B cell (primary cell): ENCODE measurements around the gene ASXL2. TPM values are rescaled to one million over a fixed set of nuclear protein-coding genes. Genes with fewer than 3 reads are reported as not detected.

Experiments
- ATAC-seq: fragments of 200-7000 bp; cut with Tn5 transposase; one replicate; pipeline ENCODE4 v1.10.0; 2021; ENCODE audit warnings: low read depth, mild to moderate bottlenecking, moderate number of reproducible peaks, moderate library complexity
- CTCF ChIA-PET: fragments of 350-600 bp; sonication (Branson Sonifier 250); formaldehyde crosslinking; loops from one replicate; lab custom pipeline; 2021; ENCODE audit warnings: antibody characterized with exemption, inconsistent platforms; lab: Charles Lee
- POLR2A ChIA-PET: fragments of 350-600 bp; sonication (Branson Sonifier 250); formaldehyde crosslinking; loops from one replicate; lab custom pipeline; 2021; ENCODE audit warnings: antibody characterized with exemption; lab: Charles Lee
- DNase-seq: peaks from one replicate; pipeline ENCODE4 v3.0.0; 2013
- H2AFZ ChIP-seq: 2 replicates; pipeline ENCODE4 v1.6.1; 2012; ENCODE audit warnings: mild to moderate bottlenecking, low read depth, low read length; ENCODE audit not compliant: insufficient read depth, poor library complexity, severe bottlenecking
- H3K27ac ChIP-seq, 2 donors: 1 replicate in 1 of 2; 2 replicates in 1 of 2; pipeline ENCODE4 v1.5.1; 2012 to 2013; ENCODE audit warnings: low read length in 2 of 2, mild to moderate bottlenecking in 2 of 2, moderate library complexity in 1 of 2
- H3K27me3 ChIP-seq, 4 experiments: fragments of 200-600 bp in 1 of 4; sonication (generic) in 1 of 4; replicated peaks in 1 of 4; 1 replicate in 2 of 4; 2 replicates in 2 of 4; pipeline versions ENCODE4 v1.6.1 to v1.7.0; 2013 to 2016; ENCODE audit warnings: low read length in 3 of 4, mild to moderate bottlenecking in 2 of 4, mixed read lengths in 1 of 4, moderate library complexity in 1 of 4; ENCODE audit not compliant: insufficient read depth in 4 of 4, control insufficient read depth in 3 of 4; ENCODE audit errors: control extremely low read depth in 1 of 4
- H3K36me3 ChIP-seq, 2 experiments: replicated peaks in 1 of 2; 1 replicate in 1 of 2; 2 replicates in 1 of 2; pipeline versions ENCODE4 v1.6.1 to v1.7.1; 2013; ENCODE audit warnings: low read length in 1 of 2; ENCODE audit not compliant: insufficient read depth in 2 of 2, control insufficient read depth in 1 of 2; ENCODE audit errors: control extremely low read depth in 1 of 2, extremely low read depth in 1 of 2
- H3K4me1 ChIP-seq, 2 donors: fragments of 200-600 bp in 1 of 2; sonication (generic) in 1 of 2; 1 replicate in 1 of 2; 2 replicates in 1 of 2; pipeline versions ENCODE4 v1.5.1 to v1.6.1; 2013 to 2017; ENCODE audit warnings: low read length in 2 of 2; ENCODE audit not compliant: control insufficient read depth in 2 of 2, insufficient read depth in 2 of 2
- H3K4me2 ChIP-seq: replicated peaks from 2 replicates; pipeline ENCODE3; 2012; ENCODE audit warnings: mild to moderate bottlenecking, low read depth, low read length; ENCODE audit not compliant: poor library complexity, severe bottlenecking
- H3K4me3 ChIP-seq, 5 experiments: fragments of 200-600 bp in 1 of 5; sonication (generic) in 1 of 5; 1 replicate in 3 of 5; 2 replicates in 2 of 5; pipeline versions ENCODE4 v1.5.1 to v1.7.0; 2011 to 2016; ENCODE audit warnings: low read length in 4 of 5, mild to moderate bottlenecking in 4 of 5, low read depth in 2 of 5, control low read depth in 1 of 5, moderate library complexity in 1 of 5; ENCODE audit not compliant: insufficient read depth in 1 of 5; ENCODE audit errors: control extremely low read depth in 1 of 5, extremely low read depth in 1 of 5
- H3K79me2 ChIP-seq: fragments of 200-600 bp; sonication (generic); one replicate; pipeline ENCODE4 v1.6.0; 2016; ENCODE audit warnings: low read length; ENCODE audit not compliant: control insufficient read depth, insufficient read depth
- H3K9ac ChIP-seq: fragments of 200-600 bp; sonication (generic); 2 replicates; pipeline ENCODE4 v1.6.1; 2017; ENCODE audit warnings: mild to moderate bottlenecking, low read length, moderate library complexity
- H3K9me3 ChIP-seq, 3 donors: one replicate each; pipeline versions ENCODE4 v1.6.1 to v1.7.1; 2013; ENCODE audit warnings: low read length in 2 of 3; ENCODE audit not compliant: control insufficient read depth in 2 of 3, insufficient read depth in 1 of 3; ENCODE audit errors: control extremely low read depth in 1 of 3
- H4K20me1 ChIP-seq: 2 replicates; pipeline ENCODE4 v1.6.0; 2012; ENCODE audit warnings: mild to moderate bottlenecking, low read length; ENCODE audit not compliant: insufficient read depth, control insufficient read depth, poor library complexity, severe bottlenecking
- H3K27ac Mint-ChIP-seq: one replicate; pipeline ENCODE4 v1.8.0; 2021; ENCODE audit warnings: mixed read lengths
- H3K27me3 Mint-ChIP-seq: one replicate; pipeline ENCODE4 v1.8.0; 2021; ENCODE audit warnings: mixed read lengths
- H3K4me1 Mint-ChIP-seq: one replicate; pipeline ENCODE4 v1.8.0; 2021; ENCODE audit warnings: mixed read lengths
- H3K4me3 Mint-ChIP-seq: one replicate; pipeline ENCODE4 v1.8.0; 2021; ENCODE audit warnings: mixed read lengths
- H3K9me3 Mint-ChIP-seq: one replicate; pipeline ENCODE4 v1.8.0; 2022; ENCODE audit warnings: mixed read lengths; ENCODE audit not compliant: insufficient read depth
- CTCF ChIP-seq: fragments of 200-600 bp; IDR thresholded peaks from one replicate; pipeline ENCODE4 v1.8.0; 2022; ENCODE audit warnings: antibody characterized with exemption, mild to moderate bottlenecking
- EZH2 ChIP-seq: IDR thresholded peaks from 2 replicates; pipeline ENCODE4 v1.6.1; 2012; ENCODE audit warnings: borderline replicate concordance, low read depth, mild to moderate bottlenecking, moderate library complexity, low read length; ENCODE audit not compliant: insufficient read depth, poor library complexity, severe bottlenecking
- WGBS: methylation state at CpG from one replicate; pipeline ENCODE4 v1.1.5; 2013; ENCODE audit warnings: missing lambda C conversion rate; ENCODE audit not compliant: insufficient coverage; 5-methylcytosine and 5-hydroxymethylcytosine counted together
- intact Hi-C: fragments of 100-400 bp; cut with micrococcal nuclease; formaldehyde crosslinking; loops from one replicate; pipeline ENCODE4 v1.10.0; 2022
- polyA plus RNA-seq: library from polyadenylated mRNA; depleted of rRNA; stranded (reverse); fragments of >200 nt; gene quantifications from 2 replicates; pipeline ENCODE4 v1.2.3, GENCODE V29; 2012
- total RNA-seq, 2 donors: library from RNA; stranded (reverse); fragments of 120-200 nt in 1 of 2; gene quantifications; 1 replicate in 1 of 2; 2 replicates in 1 of 2; pipeline versions ENCODE4 v1.2.3 to v1.2.4, GENCODE V29; 2013 to 2022

Gene ASXL2
- total and polyA plus RNA-seq, 2 donors (not counting 1 experiment from before 2014, with no cell fraction given): 7.6 to 55.0 TPM

- peaks cover 28% of the 10 kb centered on the region for H3K4me1 Mint-ChIP-seq
- intact Hi-C loops: no loop called here
- Histone ChIP-seq H3K9me3 (no peaks in the 10 kb centered on the region), H3K79me2 (peaks cover 94% of the 10 kb centered on the region), H3K4me3 (no peak overlapping the region), H3K4me2 (no peak overlapping the region), H3K27ac (no peak overlapping the region), H3K27me3 (no peaks in the 10 kb centered on the region), H3K9ac (no peak overlapping the region), H3K36me3 (peaks cover 2 to 6% of the 10 kb centered on the region in 2 experiments), H3K4me1 (peaks cover 4 to 7% of the 10 kb centered on the region in 2 donors), H2AFZ (no peak overlapping the region), H4K20me1 (peaks cover 65% of the 10 kb centered on the region)
- no peaks in the 10 kb centered on the region for H3K27me3 Mint-ChIP-seq
- no peaks in the 10 kb centered on the region for H3K9me3 Mint-ChIP-seq
- CTCF ChIA-PET: interaction anchor here (1.0 kb wide), 1 partner anchor 20 kb away, joined by 3 read pairs; no protein-coding TSS in a partner anchor
- H3K4me3 Mint-ChIP-seq: no peak overlapping the region
- DNase-seq (no peak), ATAC-seq (no peak)
- no peak for TF ChIP-seq CTCF
- WGBS: no CpG with 5 or more reads among the region's 5 CpGs
- POLR2A ChIA-PET: no interaction called here
- no peak overlapping the region for H3K27ac Mint-ChIP-seq
Measured at GRCh38 chr2:25872134-25872533, 6.2 kb downstream of the ASXL2 start.

DNA sequence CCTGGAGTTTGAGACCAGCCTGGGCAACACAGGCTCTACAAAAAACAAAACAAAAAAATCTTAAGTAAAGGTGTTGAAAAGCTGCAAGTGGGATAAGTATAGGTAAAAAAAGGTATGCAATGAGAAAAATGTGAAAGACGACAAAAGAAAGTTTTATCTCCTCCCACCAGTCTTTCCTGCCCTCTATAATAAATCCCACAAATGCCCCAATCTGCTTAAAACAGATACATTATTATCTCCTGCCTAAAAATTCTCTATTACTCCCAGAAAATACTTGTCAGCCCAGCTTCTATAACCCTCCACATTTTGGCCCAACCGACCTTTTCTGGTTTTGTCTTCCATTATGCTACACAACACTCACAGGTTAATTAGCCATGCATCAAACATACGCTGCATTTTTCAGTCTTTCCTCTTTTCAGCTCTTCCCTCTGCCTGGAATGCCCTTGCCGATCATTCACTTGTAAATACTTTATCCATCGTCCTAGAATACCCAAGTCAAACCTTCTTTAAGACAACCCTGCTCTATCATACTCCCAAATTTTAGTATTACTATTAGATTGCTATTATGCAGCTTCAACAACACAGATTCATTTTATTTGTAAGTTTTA is 10.8 kb downstream of the ASXL2 start:
- H3K9me3 ChIP-seq: no peaks in the 10 kb centered on the region
- 93% methylated on average over 4 of the region's 5 CpGs for WGBS
- H3K27ac ChIP-seq: no peak overlapping the region
- TF ChIP-seq EZH2 (no peak), CTCF (no peak)
- peaks cover 2 to 5% of the 10 kb centered on the region in 2 experiments for H3K36me3 ChIP-seq
- peaks cover 47% of the 10 kb centered on the region for H4K20me1 ChIP-seq
- Mint-ChIP-seq H3K9me3 (no peaks in the 10 kb centered on the region), H3K27me3 (no peaks in the 10 kb centered on the region), H3K4me1 (peaks cover 11% of the 10 kb centered on the region), H3K4me3 (no peak overlapping the region), H3K27ac (no peak overlapping the region)
- intact Hi-C loops: no loop called here
- DNase-seq (no peak), ATAC-seq (no peak)
- CTCF ChIA-PET: interaction anchor here (3.1 kb wide), 1 partner anchor 15 kb away, joined by 9 read pairs; no protein-coding TSS in a partner anchor
- H3K9ac ChIP-seq: no peak overlapping the region
- H3K4me2 ChIP-seq: no peak overlapping the region
- H3K79me2 ChIP-seq: peaks cover 94% of the 10 kb centered on the region
- POLR2A ChIA-PET: no interaction called here
- no peaks in the 10 kb centered on the region for H3K27me3 ChIP-seq
- no peaks in the 10 kb centered on the region for H3K4me1 ChIP-seq
- H3K4me3 ChIP-seq: no peak overlapping the region
- H2AFZ ChIP-seq: no peak overlapping the region
